Uterus (tissue), 4 donors: ENCODE measurements around the gene THRSP. TPM values are rescaled to one million over a fixed set of nuclear protein-coding genes. Genes with fewer than 3 reads are reported as not detected.

Source experiments
- DNase-seq, 2 donors: peaks; one replicate each; pipeline ENCODE4 v3.0.0-alpha.2; 2019 to 2020
- H3K27ac ChIP-seq, 2 donors: fragments of 200-600 bp; sonication (generic); 1 replicate in 1 of 2; 2 replicates in 1 of 2; pipeline ENCODE4 v1.5.1; 2016 to 2018
- H3K27me3 ChIP-seq, 2 donors: fragments of 200-600 bp; sonication (generic); one replicate each; pipeline ENCODE4 v1.5.1; 2018 to 2019; ENCODE audit warnings: control low read depth in 1 of 2
- H3K36me3 ChIP-seq, 2 donors: fragments of 200-600 bp; sonication (generic); one replicate each; pipeline ENCODE4 v1.5.1; 2019; ENCODE audit warnings: control low read depth in 1 of 2
- H3K4me1 ChIP-seq, 2 donors: fragments of 200-600 bp; sonication (generic); one replicate each; pipeline ENCODE4 v1.5.1; 2018 to 2019; ENCODE audit warnings: control low read depth in 1 of 2
- H3K4me3 ChIP-seq, 2 donors: fragments of 200-600 bp; sonication (generic); 1 replicate in 1 of 2; 2 replicates in 1 of 2; pipeline ENCODE4 v1.5.1; 2018 to 2019; ENCODE audit warnings: mild to moderate bottlenecking in 1 of 2
- H3K9me3 ChIP-seq, 2 donors: fragments of 200-600 bp; sonication (generic); one replicate each; pipeline ENCODE4 v1.5.1; 2019; ENCODE audit warnings: control low read depth in 1 of 2
- POLR2A ChIP-seq, 2 donors: fragments of 450-650 bp; IDR thresholded peaks; one replicate each; pipeline ENCODE4 v1.6.1; 2016; ENCODE audit warnings: antibody characterized with exemption in 2 of 2, mild to moderate bottlenecking in 1 of 2, moderate library complexity in 1 of 2
- intact Hi-C: fragments of 100-400 bp; cut with DNase I; formaldehyde crosslinking; loops from one replicate; pipeline ENCODE4 v1.15.1; 2023; ENCODE audit warnings: low total_unique reads
- total RNA-seq, 4 donors: library from RNA; depleted of rRNA in 3 of 4; stranded (reverse); fragments of >200 nt in 3 of 4; gene quantifications; one replicate each; pipeline versions ENCODE4 v1.1.0 to v1.2.4, GENCODE V29; 2014 to 2023
- TF ChIP-seq, protein P1 (sequence below), 4 experiments: fragments of 200-600 bp in 2 of 4; fragments of 450-650 bp in 2 of 4; sonication (generic) in 2 of 4; IDR thresholded peaks; one replicate each; pipeline ENCODE4 v1.5.1; 2016 to 2019; ENCODE audit warnings: antibody characterized with exemption in 4 of 4, mild to moderate bottlenecking in 2 of 4, moderate library complexity in 1 of 4
- donor health status: DM: yes; HTN: yes; CAD: no.

THRSP gene
- total RNA-seq, 4 donors from 2014 or later, result not detected

DNA sequence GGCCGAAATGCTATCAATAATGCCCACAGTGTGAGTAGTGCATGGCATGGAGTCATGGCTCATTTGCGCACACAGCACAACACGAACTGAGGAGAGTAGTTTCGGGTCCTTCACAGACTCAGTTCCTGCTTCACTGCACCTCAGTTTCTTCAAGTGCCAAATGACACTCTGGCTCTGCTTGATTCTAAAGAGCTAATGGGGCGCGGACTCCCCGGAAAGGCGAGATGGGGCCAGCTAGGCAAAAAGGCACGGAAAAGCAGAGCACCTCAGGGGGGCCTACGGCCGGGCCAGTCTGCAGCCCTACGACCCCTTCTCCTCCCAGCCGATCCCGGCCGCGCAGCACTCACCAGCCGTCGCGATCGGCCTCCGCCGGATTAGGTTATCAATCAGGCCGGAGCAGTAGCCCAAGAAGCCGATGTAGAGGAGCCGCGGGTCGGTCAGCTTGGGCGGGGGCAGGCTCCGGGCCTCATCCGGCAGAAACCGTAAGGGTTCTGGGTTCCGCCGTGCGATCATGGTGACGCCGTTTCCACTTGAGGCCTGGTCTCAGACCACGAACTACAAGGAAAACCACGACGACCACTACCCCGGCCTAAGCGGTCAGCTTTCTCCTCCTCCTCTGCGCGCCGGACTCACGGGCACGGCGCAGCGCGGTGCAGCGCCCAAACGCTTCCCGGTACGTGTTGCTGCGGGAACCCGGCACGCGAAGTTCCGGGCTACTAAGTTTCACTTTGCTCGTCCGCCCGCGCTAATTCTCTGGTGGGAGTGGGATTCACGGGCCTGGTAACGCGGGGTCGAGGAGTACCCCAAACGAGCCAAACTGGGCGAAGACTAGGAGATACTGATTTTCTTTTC is 15.8 kb downstream of the THRSP start, which contains the start of gene NDUFC2:
Gene NDUFC2, minus strand, starts transcription at position 631 of the 852 bp plus-strand sequence. Its CDS starts 118 bp downstream, at position 513.
- Histone ChIP-seq H3K4me1 (no peaks in the 10 kb centered on the region), H3K9me3 (no peaks in the 10 kb centered on the region), H3K27ac (peak within 1 kb of the TSS; percentile 85 to 88), H3K4me3 (peak within 1 kb of the TSS; percentile 91 to 92), H3K27me3 (no peaks in the 10 kb centered on the region), H3K36me3 (no peaks in the 10 kb centered on the region)
- peak; percentile 74 to 81 for DNase-seq
- intact Hi-C loops, result no loop called here
- peak; percentile 12 to 55 for TF ChIP-seq POLR2A (IDR thresholded peaks at IDR 0.05)
- TF ChIP-seq, protein P1, sequence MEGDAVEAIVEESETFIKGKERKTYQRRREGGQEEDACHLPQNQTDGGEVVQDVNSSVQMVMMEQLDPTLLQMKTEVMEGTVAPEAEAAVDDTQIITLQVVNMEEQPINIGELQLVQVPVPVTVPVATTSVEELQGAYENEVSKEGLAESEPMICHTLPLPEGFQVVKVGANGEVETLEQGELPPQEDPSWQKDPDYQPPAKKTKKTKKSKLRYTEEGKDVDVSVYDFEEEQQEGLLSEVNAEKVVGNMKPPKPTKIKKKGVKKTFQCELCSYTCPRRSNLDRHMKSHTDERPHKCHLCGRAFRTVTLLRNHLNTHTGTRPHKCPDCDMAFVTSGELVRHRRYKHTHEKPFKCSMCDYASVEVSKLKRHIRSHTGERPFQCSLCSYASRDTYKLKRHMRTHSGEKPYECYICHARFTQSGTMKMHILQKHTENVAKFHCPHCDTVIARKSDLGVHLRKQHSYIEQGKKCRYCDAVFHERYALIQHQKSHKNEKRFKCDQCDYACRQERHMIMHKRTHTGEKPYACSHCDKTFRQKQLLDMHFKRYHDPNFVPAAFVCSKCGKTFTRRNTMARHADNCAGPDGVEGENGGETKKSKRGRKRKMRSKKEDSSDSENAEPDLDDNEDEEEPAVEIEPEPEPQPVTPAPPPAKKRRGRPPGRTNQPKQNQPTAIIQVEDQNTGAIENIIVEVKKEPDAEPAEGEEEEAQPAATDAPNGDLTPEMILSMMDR (IDR thresholded peaks at IDR 0.05), result peak in 3 of 4 experiments; percentile 10 to 22 (median 17)

DNA sequence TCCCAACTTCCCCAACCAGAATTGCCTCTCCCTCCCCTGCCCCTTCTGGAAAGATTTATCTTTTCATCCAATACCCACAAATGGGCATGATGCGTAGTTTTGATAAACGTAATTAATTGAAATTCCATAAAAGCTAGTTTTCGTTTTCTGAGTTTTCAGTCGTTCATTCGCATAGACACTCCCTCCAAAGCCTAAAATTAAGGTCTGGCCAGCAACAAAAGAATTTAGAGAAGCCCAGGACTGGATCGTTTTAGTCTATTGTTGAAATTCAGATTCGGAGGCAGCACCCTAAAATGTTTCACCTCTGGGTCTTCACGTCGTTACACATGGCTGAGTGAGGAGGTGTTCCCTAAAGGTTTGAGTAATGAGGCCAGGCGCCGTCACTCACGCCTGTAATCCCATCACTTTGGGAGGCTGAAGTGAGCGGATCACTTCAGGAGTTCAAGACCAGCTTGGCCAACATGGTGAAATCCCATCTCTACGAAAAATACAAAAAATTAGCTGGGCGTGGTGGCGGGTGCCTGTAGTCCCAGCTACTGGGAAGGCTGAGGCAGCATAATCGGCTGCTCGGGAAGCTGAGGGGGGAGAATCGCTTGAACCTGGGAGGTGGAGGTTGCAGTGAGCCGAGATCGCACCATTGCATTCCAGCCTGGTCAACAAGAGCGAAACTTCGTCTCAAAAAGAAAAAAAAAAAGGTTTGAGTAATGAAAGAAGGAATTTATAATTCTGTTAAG is 16.6 kb downstream of the THRSP start:
- no peak for TF ChIP-seq POLR2A (IDR thresholded peaks at IDR 0.05)
- no peaks in the 10 kb centered on the region for H3K4me1 ChIP-seq
- no peak for DNase-seq

DNA sequence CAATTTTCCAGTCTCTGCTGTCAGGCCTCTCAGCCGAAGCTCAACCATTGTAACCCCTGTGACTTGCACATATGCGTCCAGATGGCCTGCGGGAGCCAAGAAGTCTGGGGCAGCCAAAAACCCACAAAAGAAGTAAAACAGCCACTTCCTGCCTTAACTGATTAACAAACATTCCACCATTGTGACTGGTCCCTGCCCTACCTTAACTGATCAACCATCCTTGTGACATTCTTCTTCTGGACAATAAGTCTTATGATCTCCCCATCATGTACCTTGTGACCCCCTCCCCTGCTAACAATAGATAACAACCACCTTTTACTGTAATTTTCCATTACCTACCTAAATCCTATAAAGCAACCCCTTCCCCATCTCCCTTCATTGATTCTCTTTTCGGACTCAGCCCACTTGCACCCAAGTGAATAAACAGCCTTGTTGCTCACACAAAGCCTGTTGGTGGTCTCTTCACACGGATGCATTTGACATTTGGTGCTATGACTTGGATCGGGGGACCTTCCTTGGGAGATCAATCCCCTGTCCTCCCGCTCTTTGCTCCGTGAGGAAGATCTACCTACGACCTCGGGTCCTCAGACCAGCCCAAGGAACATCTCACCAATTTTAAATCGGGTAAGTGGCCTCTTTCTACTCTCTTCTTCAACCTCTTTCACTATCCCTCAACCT is 17.3 kb downstream of the THRSP start:
- Histone ChIP-seq H3K4me1 (no peaks in the 10 kb centered on the region), H3K9me3 (no peaks in the 10 kb centered on the region), H3K36me3 (no peaks in the 10 kb centered on the region), H3K4me3 (no peak overlapping the region), H3K27me3 (no peaks in the 10 kb centered on the region), H3K27ac (no peak overlapping the region)
- no peak for DNase-seq
- intact Hi-C loops, result no loop called here
- TF ChIP-seq, protein P1 (IDR thresholded peaks at IDR 0.05), result no peak
- no peak for TF ChIP-seq POLR2A (IDR thresholded peaks at IDR 0.05)

More for the DNA sequence above, 16.6 kb downstream of the THRSP start:
- Histone ChIP-seq H3K27ac (peak overlapping the region; percentile 85 to 88), H3K9me3 (no peaks in the 10 kb centered on the region), H3K4me3 (peak overlapping the region; percentile 91 to 92), H3K36me3 (no peaks in the 10 kb centered on the region), H3K27me3 (no peaks in the 10 kb centered on the region)
- intact Hi-C loops, result no loop called here

DNA sequence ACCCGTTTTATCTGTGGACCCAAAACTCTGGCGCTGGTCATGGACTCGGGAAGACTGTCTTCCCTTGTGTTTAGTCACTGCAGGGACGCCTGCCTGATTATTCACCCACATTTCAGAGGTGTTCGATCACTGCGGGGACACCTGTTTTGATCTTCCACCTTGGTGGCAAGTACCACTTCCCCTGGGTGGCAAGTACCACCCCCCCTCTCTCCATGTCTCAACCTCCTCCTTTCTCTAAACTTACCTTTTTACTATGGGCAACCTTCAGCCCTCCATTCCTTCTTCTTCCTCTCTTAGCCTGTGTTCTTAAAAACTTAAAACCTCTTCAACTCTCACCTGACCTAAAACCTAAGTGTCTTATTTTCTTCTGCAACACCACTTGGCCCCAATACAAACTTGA is 17.9 kb downstream of the THRSP start:
- H3K27ac ChIP-seq, result no peak overlapping the region
- H3K36me3 ChIP-seq, result no peaks in the 10 kb centered on the region
- intact Hi-C loops, result no loop called here
- H3K4me1 ChIP-seq, result no peaks in the 10 kb centered on the region
- H3K9me3 ChIP-seq, result no peaks in the 10 kb centered on the region
- no peak overlapping the region for H3K4me3 ChIP-seq
- DNase-seq, result no peak
- no peaks in the 10 kb centered on the region for H3K27me3 ChIP-seq
- TF ChIP-seq, protein P1 (IDR thresholded peaks at IDR 0.05), result no peak
- no peak for TF ChIP-seq POLR2A (IDR thresholded peaks at IDR 0.05)

DNA sequence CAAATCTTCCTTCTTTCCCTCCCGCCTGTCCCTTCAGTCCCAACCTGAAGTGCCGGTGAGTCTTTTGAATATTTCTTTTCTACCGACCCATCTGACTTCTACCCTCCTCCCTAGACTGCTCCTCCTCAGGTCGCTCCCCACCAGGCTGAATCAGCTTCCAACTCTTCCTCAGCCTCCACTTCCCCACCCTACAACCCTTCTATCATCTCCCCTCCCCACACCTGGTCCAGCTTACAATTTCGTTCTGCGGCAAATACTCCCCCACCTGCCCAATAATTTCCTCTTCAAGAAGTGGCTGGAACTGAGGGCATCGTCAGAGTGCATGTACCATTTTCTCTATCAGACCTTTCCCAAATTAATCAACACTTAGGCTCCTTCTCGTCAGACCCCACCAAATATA is 18.5 kb downstream of the THRSP start:
- Histone ChIP-seq H3K4me3 (no peak overlapping the region), H3K27me3 (no peaks in the 10 kb centered on the region), H3K36me3 (no peaks in the 10 kb centered on the region), H3K9me3 (no peaks in the 10 kb centered on the region), H3K4me1 (no peaks in the 10 kb centered on the region), H3K27ac (no peak overlapping the region)
- intact Hi-C loops, result no loop called here
- DNase-seq, result no peak
- TF ChIP-seq, protein P1 (IDR thresholded peaks at IDR 0.05), result no peak
- no peak for TF ChIP-seq POLR2A (IDR thresholded peaks at IDR 0.05)
